ENCODE results near the gene SCFD2.

Gene SCFD2

DNA sequence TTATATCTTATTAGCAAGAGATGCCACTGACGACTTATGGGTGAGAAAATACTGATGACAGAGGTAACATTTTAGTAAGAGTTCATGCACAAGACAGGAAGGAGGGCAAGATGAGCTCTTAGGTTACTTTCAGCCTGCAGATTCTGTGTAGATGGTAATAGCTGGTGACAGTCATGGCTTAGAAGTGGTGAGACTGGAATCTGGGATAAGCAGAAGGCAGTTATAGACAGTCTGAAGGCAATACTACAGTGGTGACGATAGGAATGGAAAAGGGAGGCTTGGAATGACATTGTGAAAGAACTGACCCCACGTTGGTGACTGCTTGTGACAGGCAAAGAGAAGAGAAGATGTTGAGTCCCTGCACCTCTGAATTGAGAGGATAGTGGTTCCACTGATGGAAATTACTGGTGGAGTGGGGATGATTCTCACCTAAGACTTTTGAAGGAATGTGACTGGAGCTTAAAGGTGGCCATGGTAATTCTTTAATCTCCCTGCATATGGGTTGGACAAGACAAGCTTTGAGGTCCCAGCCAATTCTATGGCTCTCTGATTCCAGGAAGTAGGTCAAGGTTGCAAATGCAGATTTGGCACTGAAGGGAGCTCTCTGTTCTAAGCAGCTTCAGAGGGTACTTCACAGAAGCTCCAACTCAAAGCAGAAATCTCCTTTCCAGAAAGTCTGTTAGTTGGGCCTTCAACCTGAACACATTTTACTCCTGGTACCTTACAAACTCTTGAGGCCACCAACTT lies 404.0 kb downstream of the SCFD2 start:
- Histone ChIP-seq H3K4me1 (ENCODE audit: insufficient read depth, low read length, severe bottlenecking) (no peaks in the 10 kb centered on the region), H3F3A (ENCODE audit: insufficient read depth, low read length) (no peaks in the 10 kb centered on the region), H3K36me3 (ENCODE audit: insufficient read depth, low read length) (no peaks in the 10 kb centered on the region), H3K79me2 (ENCODE audit: insufficient read depth, low read length) (no peaks in the 10 kb centered on the region), H3K9me3 (ENCODE audit: low read length) (no peaks in the 10 kb centered on the region), H3K4me3 (ENCODE audit: low read depth, low read length, poor library complexity, severe bottlenecking) (no peak overlapping the region), H3K4me2 (ENCODE audit: low read length) (no peak overlapping the region), H3K27me3 (ENCODE audit: insufficient read depth, low read length) (no peaks in the 10 kb centered on the region), H4K20me1 (ENCODE audit: insufficient read depth, low read length) (no peaks in the 10 kb centered on the region), H3K9ac (ENCODE audit: low read length) (no peak overlapping the region), H3K27ac (ENCODE audit: low read depth, low read length, poor library complexity, severe bottlenecking) (no peak overlapping the region), H2AFZ (ENCODE audit: low read length) (no peak overlapping the region), H3K9me2 (ENCODE audit: low read depth, low read length) (no peaks in the 10 kb centered on the region)
- no peak for TF ChIP-seq EZH2 (IDR thresholded peaks at IDR 0.05; ENCODE audit: borderline replicate concordance, low read length)
- TF ChIP-seq, protein P1, sequence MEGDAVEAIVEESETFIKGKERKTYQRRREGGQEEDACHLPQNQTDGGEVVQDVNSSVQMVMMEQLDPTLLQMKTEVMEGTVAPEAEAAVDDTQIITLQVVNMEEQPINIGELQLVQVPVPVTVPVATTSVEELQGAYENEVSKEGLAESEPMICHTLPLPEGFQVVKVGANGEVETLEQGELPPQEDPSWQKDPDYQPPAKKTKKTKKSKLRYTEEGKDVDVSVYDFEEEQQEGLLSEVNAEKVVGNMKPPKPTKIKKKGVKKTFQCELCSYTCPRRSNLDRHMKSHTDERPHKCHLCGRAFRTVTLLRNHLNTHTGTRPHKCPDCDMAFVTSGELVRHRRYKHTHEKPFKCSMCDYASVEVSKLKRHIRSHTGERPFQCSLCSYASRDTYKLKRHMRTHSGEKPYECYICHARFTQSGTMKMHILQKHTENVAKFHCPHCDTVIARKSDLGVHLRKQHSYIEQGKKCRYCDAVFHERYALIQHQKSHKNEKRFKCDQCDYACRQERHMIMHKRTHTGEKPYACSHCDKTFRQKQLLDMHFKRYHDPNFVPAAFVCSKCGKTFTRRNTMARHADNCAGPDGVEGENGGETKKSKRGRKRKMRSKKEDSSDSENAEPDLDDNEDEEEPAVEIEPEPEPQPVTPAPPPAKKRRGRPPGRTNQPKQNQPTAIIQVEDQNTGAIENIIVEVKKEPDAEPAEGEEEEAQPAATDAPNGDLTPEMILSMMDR (IDR thresholded peaks at IDR 0.05; ENCODE audit: low read length): no peak

DNA sequence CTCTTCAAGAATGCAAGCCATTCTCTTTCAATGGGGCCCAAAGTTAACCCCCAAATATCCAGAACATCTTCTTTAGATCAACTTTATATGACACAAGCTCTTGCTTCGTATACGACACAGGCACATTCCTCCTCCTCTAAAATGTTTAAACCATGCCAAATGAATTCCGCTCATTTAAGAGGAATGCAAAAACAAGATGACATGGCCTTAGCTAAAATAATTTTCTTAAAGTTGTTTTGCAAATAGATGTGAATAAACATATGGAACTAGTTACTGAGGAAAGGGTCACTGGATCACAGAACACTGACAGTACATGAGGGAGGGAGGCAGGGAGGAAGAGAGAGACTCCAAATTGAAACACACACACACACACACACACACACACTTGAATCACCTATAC lies 406.3 kb downstream of the SCFD2 start:
- TF ChIP-seq EZH2 (IDR thresholded peaks at IDR 0.05; ENCODE audit: borderline replicate concordance, low read length): no peak
- TF ChIP-seq, protein P1 (IDR thresholded peaks at IDR 0.05; ENCODE audit: low read length): no peak
- H3K36me3 ChIP-seq (ENCODE audit: insufficient read depth, low read length): no peaks in the 10 kb centered on the region
- H4K20me1 ChIP-seq (ENCODE audit: insufficient read depth, low read length): no peaks in the 10 kb centered on the region
- H3K4me3 ChIP-seq (ENCODE audit: low read depth, low read length, poor library complexity, severe bottlenecking): no peak overlapping the region
- no peaks in the 10 kb centered on the region for H3K4me1 ChIP-seq (ENCODE audit: insufficient read depth, low read length, severe bottlenecking)
- no peaks in the 10 kb centered on the region for H3F3A ChIP-seq (ENCODE audit: insufficient read depth, low read length)
- H3K9me3 ChIP-seq (ENCODE audit: low read length): no peaks in the 10 kb centered on the region
- no peak overlapping the region for H3K4me2 ChIP-seq (ENCODE audit: low read length)
- H3K79me2 ChIP-seq (ENCODE audit: insufficient read depth, low read length): no peaks in the 10 kb centered on the region
- H3K9ac ChIP-seq (ENCODE audit: low read length): no peak overlapping the region
- H3K9me2 ChIP-seq (ENCODE audit: low read depth, low read length): no peaks in the 10 kb centered on the region
- no peaks in the 10 kb centered on the region for H3K27me3 ChIP-seq (ENCODE audit: insufficient read depth, low read length)
- H2AFZ ChIP-seq (ENCODE audit: low read length): no peak overlapping the region
- H3K27ac ChIP-seq (ENCODE audit: low read depth, low read length, poor library complexity, severe bottlenecking): no peak overlapping the region

DNA sequence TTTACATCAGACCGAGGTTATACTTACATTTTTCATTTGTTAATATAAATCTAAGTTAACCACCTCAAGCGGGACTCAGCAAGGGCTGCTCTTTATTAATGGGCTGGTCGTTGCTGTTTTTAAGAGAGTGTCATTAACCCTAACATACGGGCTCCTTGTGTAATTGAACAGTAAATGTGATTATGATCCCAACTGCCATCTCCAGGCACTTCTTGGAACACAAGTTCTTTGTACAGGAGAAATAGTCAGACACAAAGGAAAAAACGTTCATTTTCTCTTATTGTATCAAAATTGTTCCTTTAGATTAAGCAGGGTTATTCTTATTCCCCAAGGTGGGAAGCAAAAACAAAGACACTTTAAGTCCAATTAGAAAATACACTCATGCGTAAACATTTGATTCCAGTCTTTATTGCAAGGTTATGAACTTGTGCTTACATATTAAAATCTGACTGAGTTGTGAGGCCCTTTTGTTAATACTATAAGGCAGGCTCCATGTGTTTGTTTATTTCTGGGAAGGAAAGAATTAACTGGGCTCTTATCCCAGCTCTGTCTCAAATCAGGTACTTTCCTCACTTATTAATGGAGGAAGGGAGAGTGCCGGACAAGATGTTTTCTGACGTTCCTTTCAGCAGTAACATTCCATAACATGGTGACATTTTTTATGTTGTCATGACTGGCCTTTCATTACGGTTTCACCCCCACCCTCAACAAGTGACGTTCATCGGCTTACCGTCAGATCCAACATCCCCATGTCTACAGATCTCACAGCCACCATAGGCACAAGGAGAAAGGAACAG lies 407.8 kb downstream of the SCFD2 start:
- Histone ChIP-seq H2AFZ (ENCODE audit: low read length) (no peak overlapping the region), H3K4me1 (ENCODE audit: insufficient read depth, low read length, severe bottlenecking) (no peaks in the 10 kb centered on the region), H3K4me2 (ENCODE audit: low read length) (no peak overlapping the region), H3K79me2 (ENCODE audit: insufficient read depth, low read length) (no peaks in the 10 kb centered on the region), H3K9me2 (ENCODE audit: low read depth, low read length) (no peaks in the 10 kb centered on the region), H3K4me3 (ENCODE audit: low read depth, low read length, poor library complexity, severe bottlenecking) (no peak overlapping the region), H3K36me3 (ENCODE audit: insufficient read depth, low read length) (no peaks in the 10 kb centered on the region), H3K9me3 (ENCODE audit: low read length) (no peaks in the 10 kb centered on the region), H4K20me1 (ENCODE audit: insufficient read depth, low read length) (no peaks in the 10 kb centered on the region), H3F3A (ENCODE audit: insufficient read depth, low read length) (no peaks in the 10 kb centered on the region), H3K27me3 (ENCODE audit: insufficient read depth, low read length) (no peaks in the 10 kb centered on the region), H3K27ac (ENCODE audit: low read depth, low read length, poor library complexity, severe bottlenecking) (no peak overlapping the region), H3K9ac (ENCODE audit: low read length) (no peak overlapping the region)
- TF ChIP-seq, protein P1 (IDR thresholded peaks at IDR 0.05; ENCODE audit: low read length): no peak
- TF ChIP-seq EZH2 (IDR thresholded peaks at IDR 0.05; ENCODE audit: borderline replicate concordance, low read length): no peak
